D721Med (cell line): ENCODE measurements around the gene PNCK.
"Not testable (repeated sequence)": the region's sequence is repeated elsewhere in the genome, so short reads cannot be mapped to it uniquely, and the experiment has no call there.

Experiments used
- DNase-seq: peaks from one replicate; pipeline ENCODE4 v3.0.0; 2011; ENCODE audit warnings: low spot score; ENCODE audit not compliant: insufficient read length
- FAIRE-seq: peaks from 2 replicates; lab custom pipeline; 2011; peaks lifted over from hg19 to GRCh38; lab: Jason Lieb, UNC
- TF ChIP-seq, protein P1 (sequence below): IDR thresholded peaks from 2 replicates; pipeline ENCODE4 v1.5.1; 2012; ENCODE audit warnings: mild to moderate bottlenecking, control low read depth; ENCODE audit not compliant: insufficient read depth; ENCODE audit errors: missing control alignments

Gene PNCK

GRCh38 chrX:153687121-153688039 lies 13.8 kb upstream of the PNCK start, which contains the start of gene SLC6A8:
Gene SLC6A8, plus strand, starts transcription at chrX:153687926. Its CDS starts 649 bp downstream, at chrX:153688575.
- TF ChIP-seq, protein P1, sequence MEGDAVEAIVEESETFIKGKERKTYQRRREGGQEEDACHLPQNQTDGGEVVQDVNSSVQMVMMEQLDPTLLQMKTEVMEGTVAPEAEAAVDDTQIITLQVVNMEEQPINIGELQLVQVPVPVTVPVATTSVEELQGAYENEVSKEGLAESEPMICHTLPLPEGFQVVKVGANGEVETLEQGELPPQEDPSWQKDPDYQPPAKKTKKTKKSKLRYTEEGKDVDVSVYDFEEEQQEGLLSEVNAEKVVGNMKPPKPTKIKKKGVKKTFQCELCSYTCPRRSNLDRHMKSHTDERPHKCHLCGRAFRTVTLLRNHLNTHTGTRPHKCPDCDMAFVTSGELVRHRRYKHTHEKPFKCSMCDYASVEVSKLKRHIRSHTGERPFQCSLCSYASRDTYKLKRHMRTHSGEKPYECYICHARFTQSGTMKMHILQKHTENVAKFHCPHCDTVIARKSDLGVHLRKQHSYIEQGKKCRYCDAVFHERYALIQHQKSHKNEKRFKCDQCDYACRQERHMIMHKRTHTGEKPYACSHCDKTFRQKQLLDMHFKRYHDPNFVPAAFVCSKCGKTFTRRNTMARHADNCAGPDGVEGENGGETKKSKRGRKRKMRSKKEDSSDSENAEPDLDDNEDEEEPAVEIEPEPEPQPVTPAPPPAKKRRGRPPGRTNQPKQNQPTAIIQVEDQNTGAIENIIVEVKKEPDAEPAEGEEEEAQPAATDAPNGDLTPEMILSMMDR: peak; percentile 24
- FAIRE-seq (no peak), DNase-seq (no peak)

- TF ChIP-seq, protein P1: no peak
- FAIRE-seq (no peak), DNase-seq (no peak)
These were observed 13.1 kb upstream of the PNCK start for GRCh38 chrX:153686711-153687110.

DNA sequence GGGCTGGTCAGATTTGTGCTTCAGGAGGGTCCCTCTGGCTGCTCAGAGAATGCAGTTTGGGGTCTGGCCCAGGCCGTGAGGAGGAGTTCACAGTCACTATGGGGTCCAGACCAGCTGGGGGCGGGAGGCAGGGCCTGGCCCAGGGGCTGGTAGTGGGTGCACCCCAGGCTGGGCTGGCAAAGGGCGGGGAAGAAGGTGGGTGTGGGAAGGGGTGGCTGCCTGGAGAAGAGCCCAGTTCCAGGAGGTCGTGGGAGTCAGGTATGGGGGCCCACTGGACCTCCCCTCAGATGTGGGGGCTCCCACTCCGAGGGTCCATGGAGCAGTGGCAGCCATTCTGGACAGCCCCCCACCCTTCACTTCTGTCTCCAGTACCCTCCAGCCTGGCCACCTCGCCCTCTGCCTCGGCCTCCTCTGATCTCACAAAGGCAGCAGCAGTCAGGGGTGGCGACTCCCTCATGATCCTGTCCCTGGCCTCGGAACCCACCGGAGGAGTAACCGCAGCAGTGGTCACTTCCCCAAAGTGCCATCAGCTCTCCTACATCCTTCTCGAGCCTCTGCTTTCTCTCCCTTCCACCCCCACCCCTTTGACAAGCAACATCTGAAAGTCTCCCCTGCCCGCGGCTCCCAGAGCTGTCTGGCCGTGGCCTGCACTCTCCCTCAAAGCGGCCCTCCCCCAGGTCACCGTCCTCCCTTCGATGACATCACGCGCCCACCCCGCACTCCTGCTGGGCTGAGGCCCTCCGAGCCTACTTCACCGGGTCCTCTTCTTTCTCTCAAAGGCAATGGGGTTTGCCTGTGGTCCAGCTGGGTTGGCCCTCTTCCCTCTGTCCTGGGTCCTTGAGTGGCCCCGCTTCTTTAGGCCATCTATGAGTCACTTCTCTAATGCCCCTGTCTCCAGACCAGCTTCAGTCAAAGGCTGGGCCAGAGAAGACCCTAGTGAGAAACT lies 12.4 kb upstream of the PNCK start:
- FAIRE-seq (no peak), DNase-seq (no peak)
- TF ChIP-seq, protein P1: no peak

- TF ChIP-seq, protein P1: no peak
- FAIRE-seq (no peak), DNase-seq (no peak)
These were observed 11.5 kb upstream of the PNCK start for GRCh38 chrX:153685156-153685536.

DNA sequence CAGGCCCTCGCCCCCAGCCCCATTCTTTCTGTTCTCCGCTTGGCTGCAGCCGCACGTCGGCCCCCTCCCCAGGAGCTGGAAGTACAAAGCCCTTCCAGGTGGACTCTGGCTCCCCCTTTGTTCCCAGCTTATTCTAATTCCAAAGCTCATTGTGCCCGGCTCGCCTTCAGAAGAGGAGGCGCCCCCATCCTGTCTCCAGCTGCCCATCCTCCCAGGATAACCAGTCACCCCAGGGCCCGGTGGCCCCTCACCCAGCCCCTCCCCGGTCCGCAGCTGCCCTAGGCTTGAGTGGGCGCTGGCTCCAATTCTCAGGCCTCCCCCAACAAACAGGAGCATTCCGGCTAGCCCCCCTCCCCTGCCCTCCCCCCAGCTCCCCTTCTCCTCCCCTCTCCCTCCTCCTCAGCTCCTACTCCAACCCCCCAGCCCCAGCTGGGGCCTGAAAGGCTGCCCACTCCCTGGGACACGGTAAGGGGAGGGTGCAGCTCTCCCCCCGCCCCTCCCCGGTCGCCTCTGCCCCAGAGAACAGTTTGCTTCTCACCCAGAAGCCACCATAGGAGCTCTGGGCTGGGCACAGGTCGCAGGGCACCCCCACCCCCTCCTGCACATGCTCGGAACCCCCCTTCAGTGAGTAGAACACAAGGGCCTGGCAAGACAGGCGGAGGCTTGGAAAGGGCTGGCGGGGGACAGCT lies 11.0 kb upstream of the PNCK start:
- DNase-seq (no peak), FAIRE-seq (no peak)
- TF ChIP-seq, protein P1: no peak

GRCh38 chrX:153683486-153683885 lies 9.9 kb upstream of the PNCK start:
- not testable (repeated sequence) for DNase-seq, FAIRE-seq

DNA sequence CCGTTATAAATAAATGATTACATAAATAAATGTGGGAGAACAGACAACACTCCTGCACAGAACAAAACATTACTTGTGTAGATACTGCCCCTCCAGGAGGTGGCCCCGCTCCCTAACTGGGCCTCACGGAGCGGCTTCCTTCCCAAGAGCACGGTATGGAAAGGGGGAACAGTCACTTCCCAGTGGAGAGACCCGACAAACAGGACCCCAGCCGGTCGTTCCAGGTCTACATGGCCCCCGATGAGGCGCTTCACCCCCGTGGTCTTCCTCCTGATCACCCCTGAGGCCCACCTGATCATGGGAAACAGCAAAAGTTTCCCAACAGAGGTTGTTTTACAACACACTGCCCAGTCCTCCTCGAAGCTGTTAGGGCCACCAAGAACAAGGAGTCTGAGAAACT lies 7.6 kb upstream of the PNCK start:
- FAIRE-seq (no peak), DNase-seq (no peak)
- TF ChIP-seq, protein P1: no peak
